B cell (primary cell): Measurements from ENCODE around the gene SLC25A39.

ENCODE experiments used
- EZH2 ChIP-seq: IDR thresholded peaks from 2 replicates; pipeline ENCODE4 v1.6.1; 2012; ENCODE audit warnings: borderline replicate concordance, low read depth, mild to moderate bottlenecking, moderate library complexity, low read length; ENCODE audit not compliant: insufficient read depth, poor library complexity, severe bottlenecking
- TF ChIP-seq, protein P1 (sequence below): fragments of 200-600 bp; IDR thresholded peaks from one replicate; pipeline ENCODE4 v1.8.0; 2022; ENCODE audit warnings: antibody characterized with exemption, mild to moderate bottlenecking

DNA sequence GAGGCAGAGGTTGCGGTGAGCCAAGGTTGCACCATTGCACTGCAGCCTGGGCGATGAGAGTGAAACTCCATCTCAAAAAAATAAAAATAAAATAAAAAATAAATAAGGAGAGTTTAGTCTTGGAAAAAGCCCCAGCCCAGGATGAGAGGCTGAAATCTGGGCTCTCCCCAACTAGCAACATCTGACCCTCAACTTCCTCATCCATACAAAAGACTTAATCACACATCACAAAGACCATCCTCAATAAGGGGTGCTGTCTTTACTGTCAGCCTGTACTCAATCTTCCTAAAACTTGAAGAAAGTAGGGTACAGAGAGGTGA lies 45.3 kb downstream of the SLC25A39 start:
- TF ChIP-seq, protein P1, sequence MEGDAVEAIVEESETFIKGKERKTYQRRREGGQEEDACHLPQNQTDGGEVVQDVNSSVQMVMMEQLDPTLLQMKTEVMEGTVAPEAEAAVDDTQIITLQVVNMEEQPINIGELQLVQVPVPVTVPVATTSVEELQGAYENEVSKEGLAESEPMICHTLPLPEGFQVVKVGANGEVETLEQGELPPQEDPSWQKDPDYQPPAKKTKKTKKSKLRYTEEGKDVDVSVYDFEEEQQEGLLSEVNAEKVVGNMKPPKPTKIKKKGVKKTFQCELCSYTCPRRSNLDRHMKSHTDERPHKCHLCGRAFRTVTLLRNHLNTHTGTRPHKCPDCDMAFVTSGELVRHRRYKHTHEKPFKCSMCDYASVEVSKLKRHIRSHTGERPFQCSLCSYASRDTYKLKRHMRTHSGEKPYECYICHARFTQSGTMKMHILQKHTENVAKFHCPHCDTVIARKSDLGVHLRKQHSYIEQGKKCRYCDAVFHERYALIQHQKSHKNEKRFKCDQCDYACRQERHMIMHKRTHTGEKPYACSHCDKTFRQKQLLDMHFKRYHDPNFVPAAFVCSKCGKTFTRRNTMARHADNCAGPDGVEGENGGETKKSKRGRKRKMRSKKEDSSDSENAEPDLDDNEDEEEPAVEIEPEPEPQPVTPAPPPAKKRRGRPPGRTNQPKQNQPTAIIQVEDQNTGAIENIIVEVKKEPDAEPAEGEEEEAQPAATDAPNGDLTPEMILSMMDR: no peak
- TF ChIP-seq EZH2: no peak
